Kidney capillary endothelial cell (primary cell): Measurements from ENCODE around the gene HMX1.

Experiments used
- DNase-seq: peaks from one replicate; pipeline ENCODE4 v3.0.0-alpha.2; 2018; ENCODE audit warnings: low spot score

HMX1 gene

GRCh38 chr4:8910100-8910821, 38.6 kb upstream of the HMX1 start:
- no peak for DNase-seq

GRCh38 chr4:8909548-8909947, 37.9 kb upstream of the HMX1 start:
- no peak for DNase-seq

- DNase-seq, result no peak
Measured at GRCh38 chr4:8908206-8908893, 36.7 kb upstream of the HMX1 start.

GRCh38 chr4:8907596-8908205, 36.1 kb upstream of the HMX1 start:
- DNase-seq, result no peak

- no peak for DNase-seq
Measured at GRCh38 chr4:8906991-8907595, 35.5 kb upstream of the HMX1 start.

- no peak for DNase-seq
Measured at GRCh38 chr4:8906668-8906970, 35.0 kb upstream of the HMX1 start.

- no peak for DNase-seq
Measured at GRCh38 chr4:8905773-8906667, 34.4 kb upstream of the HMX1 start.

- DNase-seq, result no peak
Measured at GRCh38 chr4:8905226-8905772, 33.7 kb upstream of the HMX1 start.

- DNase-seq, result no peak
Measured at GRCh38 chr4:8904666-8905065, 33.0 kb upstream of the HMX1 start.

GRCh38 chr4:8904041-8904501, 32.4 kb upstream of the HMX1 start:
- DNase-seq, result no peak

- DNase-seq, result no peak
Measured at GRCh38 chr4:8901335-8901734, 29.7 kb upstream of the HMX1 start.

GRCh38 chr4:8900588-8900987, 28.9 kb upstream of the HMX1 start:
- no peak for DNase-seq

GRCh38 chr4:8898419-8898818, 26.8 kb upstream of the HMX1 start:
- no peak for DNase-seq

GRCh38 chr4:8897251-8898167, 25.9 kb upstream of the HMX1 start:
- no peak for DNase-seq

- no peak for DNase-seq
Measured at GRCh38 chr4:8896506-8896905, 24.9 kb upstream of the HMX1 start.

GRCh38 chr4:8896071-8896470, 24.4 kb upstream of the HMX1 start:
- DNase-seq, result no peak

- DNase-seq, result no peak
Measured at GRCh38 chr4:8895295-8895694, 23.7 kb upstream of the HMX1 start.

- DNase-seq, result no peak
Measured at GRCh38 chr4:8894424-8894816, 22.8 kb upstream of the HMX1 start.

- DNase-seq, result no peak
Measured at GRCh38 chr4:8893624-8894423, 22.2 kb upstream of the HMX1 start.

GRCh38 chr4:8893227-8893623, 21.6 kb upstream of the HMX1 start:
- no peak for DNase-seq
